Stimulated activated CD4-positive, alpha-beta T cell treated with anti-CD3 and anti-CD28 coated beads, TNF-alpha, amount 100 ng/mL, for 48 hours (primary cell): Measurements from ENCODE around the gene SLC25A25.

Source experiments
- DNase-seq, 3 donors: peaks; one replicate each; pipeline ENCODE4 v3.0.0-alpha.2; 2020; ENCODE audit warnings: low read depth in 3 of 3

The SLC25A25 gene

DNA sequence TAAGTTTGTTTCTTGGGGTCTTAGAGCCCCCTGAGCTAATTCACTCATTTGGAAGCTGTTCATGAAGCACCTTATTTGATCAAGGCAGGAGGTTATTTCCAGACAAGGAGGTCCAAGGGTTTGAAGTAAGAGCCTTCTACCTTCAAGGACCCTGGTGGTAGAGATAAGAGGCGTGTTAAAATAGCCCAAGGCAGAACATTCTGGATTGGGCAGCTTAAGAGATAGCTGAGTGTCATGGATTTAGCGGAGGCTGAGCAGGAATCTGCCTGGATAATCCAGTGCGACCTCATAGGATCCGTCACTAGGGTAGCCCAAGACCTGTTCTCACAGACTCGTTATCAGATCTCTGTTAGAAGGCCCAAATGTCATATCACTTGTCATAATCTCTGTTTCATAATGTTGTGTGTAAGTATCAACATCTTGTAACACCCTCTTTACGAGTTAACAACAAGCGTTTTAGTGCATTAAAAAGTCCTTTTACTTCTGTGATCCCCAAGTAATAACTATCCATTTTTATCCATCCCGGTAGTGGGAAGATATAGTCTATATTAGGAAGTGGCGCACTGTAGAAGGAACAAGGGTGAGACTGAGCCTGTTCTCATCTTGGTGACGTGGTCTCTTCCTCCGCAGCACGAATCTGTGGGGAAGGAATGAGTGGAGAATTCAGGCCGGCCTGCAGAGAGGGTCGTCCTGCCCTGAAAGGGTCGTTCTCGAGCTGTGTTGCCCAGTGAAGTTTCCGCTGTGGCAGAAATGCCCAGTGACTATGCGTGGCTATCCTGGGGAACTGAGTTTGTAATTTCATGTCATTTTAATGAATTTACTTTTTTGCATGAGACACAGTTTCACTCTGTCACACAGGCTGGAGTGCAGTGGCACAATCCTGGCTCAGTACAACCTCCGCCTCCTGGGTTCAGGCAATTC lies 28.8 kb downstream of the SLC25A25 start:
- no peak for DNase-seq

DNA sequence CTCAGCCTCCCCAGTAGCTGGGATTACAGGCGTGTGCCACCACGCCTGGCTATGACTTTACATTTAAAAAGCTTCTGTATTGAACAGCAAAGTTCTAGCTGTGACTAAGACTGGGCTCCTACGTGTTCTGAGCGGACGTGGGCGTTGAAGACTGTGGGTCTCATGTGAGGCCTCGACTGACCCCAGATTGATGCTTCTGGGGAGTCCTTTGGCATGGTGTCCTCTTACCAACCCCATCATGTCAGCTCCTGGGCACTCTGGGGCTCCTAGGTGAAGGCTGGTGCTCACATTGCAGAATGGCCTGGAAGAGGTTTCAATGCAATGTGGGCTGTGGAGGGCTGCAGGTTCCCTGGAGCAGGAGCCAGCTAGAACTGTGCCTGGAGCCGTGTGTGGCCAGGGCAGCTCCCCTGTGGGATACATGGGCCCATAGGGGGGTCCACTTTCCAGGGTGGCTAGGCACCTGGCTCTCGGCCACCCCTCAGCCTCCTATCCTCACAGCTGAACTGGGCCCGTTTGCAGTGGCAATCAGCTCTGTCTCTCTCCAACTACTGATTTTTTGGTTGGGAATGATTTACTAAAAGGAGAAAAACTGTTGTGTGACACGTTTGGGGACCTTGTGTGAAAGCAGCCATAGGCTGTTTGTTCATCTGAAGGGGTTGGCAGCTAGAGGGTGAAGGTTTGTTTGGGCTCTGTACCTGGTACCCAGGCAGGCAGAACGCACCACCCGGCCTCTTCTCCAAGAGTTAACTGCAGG lies 29.7 kb downstream of the SLC25A25 start:
- no peak for DNase-seq

DNA sequence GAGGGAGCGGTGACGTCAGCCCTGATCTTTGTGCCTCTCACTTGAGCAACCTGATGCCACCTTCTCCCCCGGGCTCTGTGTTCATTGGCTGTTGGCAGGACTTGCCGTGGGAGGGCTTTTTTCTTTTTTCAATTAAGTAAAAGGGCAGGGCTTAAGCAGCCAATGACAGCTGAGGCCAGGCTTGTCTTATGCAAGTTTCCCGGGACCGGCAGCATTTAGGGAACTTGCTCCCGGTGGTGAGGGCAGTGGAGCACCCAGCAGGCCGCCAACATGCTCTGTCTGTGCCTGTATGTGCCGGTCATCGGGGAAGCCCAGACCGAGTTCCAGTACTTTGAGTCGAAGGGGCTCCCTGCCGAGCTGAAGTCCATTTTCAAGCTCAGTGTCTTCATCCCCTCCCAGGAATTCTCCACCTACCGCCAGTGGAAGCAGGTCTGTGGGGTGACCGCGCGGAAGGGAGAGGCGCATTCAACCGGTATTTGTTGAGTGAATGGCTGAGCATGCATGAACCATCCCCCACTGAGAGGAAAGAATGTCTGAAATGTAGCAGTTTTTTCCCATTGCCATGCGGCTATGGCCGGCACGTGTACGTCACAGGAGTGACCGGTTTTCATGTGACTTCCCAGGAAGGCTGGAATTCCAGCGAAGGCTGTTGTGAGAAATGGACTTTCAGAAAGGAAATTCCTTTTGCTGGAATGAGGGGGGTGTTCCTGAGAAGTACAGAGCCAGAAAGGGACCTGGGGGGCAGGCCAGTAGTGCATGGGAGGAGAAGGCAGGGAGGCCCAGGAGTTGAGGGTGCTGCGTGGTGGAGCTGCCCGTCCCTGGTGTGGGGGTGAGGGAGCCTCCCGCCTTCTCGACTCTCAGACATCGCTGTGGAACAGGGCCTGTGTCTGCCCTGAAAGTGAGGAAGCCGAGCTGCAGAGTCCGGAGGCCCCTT lies 30.5 kb downstream of the SLC25A25 start:
- peak; percentile 21 to 62 (median 59) for DNase-seq

DNA sequence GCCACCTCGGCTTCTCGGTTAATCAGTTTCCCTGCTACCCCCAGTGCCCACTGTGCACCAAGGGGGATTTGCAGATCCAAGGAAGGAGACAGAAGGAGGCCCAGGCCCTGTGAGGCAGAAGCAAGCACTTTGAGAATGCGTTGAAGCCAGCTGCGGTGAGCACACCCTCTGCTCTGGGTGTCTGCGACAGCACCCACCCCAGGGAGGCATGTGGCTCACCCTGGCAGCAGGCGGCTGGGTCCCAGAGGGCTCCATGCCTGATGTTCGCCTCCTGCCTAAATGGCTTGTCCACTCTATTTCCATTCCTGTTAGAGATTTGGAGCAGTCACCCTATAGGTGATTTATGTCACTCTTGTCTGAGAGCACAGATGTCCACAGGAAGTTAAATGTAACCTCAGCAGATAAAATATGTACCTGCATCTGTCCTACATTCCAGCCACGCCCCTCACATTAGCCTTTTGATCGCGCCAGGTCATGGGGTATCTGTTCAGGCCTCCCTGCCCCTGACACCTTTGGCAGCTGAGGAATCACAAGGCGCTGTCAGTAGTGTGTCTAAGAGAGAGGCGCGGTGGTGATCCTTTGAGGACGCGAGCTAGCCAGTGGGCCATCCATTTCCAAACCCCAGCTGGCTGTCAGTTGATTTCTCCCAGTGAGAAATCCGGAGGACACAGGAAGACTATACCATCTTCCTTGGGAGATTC lies 31.3 kb downstream of the SLC25A25 start:
- DNase-seq = no peak

DNA sequence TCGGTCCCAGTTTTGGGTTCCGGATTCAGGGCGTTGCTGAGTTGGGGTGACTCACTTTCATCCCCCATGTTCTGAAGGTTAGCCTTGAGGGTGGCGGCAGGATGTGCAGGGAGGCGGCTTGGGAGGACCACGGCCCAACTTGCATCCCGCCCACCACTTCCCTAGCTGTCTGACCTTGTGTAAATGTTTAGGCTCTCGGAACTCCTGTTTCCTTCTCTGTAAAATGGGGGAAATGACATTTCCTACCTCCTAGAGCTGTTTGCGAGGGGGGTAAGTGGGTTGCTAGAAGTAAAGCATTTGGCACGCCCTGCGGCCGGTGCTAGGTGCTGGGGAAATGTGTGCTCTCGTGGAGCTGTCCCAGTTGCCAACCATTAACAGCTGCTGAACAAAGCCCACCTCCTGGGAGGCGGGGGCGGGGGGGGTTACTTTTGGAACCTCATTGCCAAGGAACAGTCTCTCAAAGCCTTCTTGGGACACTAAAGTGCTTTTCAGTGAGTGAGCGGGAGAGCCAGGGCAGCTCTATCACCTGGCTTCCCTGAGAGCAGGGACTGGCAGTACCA lies 32.0 kb downstream of the SLC25A25 start:
- DNase-seq = no peak

DNA sequence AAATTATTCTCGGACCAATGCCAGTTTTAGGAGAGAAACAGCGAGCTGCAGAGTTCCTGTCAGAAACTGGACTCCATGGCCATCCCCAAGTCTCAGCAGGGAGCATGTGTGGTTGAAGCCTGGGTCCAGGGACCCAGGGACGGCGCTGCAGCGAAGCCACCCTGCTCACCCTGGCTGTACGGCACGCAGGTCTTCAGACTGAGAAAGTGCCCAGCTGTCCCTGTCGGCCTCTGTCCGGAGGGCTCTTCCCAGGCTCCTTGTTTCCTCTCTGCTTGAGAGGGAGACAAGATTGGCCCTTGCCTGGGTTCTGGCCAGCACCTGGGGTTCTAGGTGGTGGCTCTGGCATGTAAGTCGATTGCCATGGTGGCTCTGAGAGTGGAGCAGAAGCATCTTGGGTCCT lies 32.5 kb downstream of the SLC25A25 start:
- no peak for DNase-seq

DNA sequence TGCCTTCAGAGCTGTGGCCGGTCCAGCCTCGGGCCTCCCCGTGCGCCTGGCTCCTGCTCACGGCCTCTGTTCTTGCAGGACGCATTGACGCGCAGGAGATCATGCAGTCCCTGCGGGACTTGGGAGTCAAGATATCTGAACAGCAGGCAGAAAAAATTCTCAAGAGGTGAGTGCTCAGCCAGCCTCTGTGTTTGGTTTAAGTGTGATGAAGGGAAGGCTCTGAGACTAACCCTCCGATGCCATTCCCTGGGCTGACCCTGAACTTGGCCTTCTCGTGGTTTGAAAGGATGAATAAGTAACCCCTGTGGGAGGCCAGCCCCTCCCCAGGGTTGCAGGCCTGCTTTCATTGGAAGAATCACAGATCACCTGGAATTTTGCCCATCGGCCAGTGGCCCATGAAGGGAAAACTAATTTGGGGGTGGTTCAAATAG lies 33.2 kb downstream of the SLC25A25 start:
- no peak for DNase-seq

DNA sequence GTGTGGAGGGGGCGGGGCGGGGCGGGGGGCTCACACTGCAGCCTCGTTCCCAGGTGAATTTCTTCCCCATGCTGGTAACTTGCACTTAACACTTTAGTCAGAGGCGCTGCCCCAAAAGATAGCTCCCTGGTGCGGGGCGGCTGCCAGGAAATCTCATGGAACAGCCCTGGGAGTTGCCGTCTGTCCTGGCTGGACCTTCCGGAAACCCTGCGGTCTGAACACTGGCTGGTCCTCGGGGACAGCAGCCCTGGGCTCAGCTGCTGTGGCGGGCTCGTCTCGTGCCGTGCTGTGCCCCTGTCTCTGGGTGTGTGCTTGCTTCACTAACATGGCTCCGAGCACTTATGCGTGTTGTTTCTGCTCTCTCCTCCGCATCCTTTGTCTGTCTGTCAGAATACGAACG lies 33.7 kb downstream of the SLC25A25 start:
- no peak for DNase-seq

DNA sequence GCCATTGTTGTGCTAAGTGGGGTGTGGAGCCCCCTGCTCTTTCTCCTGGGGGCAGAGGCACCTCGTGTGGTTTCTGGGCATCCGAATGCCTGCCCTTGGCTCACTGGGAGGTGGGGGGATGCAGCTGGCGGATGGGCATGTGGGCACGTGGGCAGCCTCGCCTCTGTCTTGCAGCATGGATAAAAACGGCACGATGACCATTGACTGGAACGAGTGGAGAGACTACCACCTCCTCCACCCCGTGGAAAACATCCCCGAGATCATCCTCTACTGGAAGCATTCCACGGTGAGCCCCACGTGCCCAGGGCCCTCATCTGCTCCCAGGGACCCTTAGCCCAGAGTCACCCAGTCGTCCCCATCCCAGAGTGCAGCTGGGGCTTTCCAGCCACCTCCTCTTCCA lies 34.2 kb downstream of the SLC25A25 start:
- no peak for DNase-seq

DNA sequence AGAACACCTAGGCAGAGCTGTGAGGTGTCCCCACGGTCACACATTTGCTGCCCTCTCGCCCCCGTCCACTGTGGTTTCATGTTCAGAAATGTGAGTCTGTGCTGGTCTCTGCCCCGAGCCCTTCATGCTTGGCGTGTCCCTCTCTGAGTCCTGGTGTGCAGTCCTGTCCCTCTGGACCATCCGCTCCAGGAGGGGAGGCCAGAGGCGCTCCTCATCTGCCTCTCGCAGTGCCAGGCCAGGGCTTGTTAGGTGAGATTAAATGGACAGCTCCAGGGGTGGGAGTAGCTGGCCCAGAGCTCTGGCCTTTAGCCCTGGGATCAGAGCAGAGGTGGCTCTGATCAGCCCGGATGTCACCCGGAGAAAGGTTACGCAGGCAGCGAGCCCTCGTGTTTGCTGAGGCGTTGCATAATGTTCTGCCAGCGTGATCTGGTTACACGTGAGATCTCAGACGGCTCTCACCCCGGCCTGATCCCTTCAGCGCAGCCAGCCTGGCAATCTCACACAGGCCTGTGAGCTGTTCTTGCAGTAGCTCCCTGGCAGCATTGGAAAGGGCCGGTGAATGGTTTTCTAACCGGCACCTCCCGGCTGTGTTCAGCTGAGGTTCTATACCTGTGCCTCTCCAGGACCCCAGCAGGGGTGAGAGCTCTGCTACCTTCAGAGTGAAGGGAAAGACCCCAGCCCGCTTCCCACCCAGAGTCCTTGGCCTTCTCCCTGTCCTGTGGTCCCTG lies 35.0 kb downstream of the SLC25A25 start:
- no peak for DNase-seq

DNA sequence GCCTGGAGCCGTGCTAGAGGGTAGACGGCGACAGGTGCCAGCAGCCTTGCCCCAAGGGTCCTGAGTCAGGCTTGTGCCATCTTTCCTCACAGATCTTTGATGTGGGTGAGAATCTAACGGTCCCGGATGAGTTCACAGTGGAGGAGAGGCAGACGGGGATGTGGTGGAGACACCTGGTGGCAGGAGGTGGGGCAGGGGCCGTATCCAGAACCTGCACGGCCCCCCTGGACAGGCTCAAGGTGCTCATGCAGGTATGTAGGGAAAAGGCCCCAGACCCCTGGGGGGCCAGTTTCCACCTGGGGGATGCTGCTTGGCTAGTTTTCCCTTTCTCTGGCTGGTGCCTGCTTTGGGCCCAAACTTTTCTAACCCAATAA lies 35.5 kb downstream of the SLC25A25 start:
- DNase-seq = peak in 1 of 3 donors; percentile 34

DNA sequence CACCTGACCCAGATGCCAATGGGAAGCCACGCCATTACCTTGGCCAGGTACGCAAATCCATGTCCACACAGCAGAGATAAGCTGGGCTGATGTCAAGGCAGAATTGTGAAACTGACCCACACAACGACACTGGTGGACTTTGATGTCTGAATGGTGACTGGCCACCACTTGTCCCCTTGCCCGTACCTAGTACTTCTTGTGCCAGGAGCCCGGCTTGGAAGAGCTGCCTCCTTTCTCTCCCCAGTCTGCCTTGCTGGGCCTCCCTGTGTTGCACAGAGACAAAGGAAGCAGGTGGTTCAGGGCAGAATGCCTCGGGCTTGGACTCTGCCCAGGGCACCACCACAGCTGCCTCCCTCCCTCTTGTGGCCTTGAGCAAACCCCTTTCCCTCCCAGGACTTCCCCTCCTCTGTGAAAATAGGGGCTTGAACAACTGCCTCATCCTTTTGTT lies 36.2 kb downstream of the SLC25A25 start:
- no peak for DNase-seq

DNA sequence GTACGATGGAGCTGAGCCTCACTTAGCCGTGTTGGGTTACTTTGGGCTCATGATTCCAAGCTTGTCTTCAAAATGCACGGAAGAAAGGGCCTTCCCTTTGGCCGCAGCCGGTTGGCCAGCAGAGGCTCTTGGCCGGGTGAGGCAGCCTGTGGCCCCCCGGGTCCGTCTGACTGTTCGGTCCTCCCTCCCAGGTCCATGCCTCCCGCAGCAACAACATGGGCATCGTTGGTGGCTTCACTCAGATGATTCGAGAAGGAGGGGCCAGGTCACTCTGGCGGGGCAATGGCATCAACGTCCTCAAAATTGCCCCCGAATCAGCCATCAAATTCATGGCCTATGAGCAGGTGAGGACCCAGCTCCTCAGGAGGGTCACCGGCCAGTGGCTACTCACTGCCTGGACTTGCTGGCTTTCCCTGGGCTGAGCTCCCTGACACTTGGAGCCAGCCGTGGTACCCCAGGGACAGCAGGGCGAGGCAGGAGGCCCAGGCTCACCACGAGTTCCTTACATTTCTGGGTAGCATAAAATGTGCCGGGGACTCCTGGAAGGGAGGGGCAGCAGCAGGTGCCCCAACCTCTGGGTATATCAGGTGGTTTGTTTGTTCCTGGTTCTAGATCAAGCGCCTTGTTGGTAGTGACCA lies 37.6 kb downstream of the SLC25A25 start:
- DNase-seq = no peak

DNA sequence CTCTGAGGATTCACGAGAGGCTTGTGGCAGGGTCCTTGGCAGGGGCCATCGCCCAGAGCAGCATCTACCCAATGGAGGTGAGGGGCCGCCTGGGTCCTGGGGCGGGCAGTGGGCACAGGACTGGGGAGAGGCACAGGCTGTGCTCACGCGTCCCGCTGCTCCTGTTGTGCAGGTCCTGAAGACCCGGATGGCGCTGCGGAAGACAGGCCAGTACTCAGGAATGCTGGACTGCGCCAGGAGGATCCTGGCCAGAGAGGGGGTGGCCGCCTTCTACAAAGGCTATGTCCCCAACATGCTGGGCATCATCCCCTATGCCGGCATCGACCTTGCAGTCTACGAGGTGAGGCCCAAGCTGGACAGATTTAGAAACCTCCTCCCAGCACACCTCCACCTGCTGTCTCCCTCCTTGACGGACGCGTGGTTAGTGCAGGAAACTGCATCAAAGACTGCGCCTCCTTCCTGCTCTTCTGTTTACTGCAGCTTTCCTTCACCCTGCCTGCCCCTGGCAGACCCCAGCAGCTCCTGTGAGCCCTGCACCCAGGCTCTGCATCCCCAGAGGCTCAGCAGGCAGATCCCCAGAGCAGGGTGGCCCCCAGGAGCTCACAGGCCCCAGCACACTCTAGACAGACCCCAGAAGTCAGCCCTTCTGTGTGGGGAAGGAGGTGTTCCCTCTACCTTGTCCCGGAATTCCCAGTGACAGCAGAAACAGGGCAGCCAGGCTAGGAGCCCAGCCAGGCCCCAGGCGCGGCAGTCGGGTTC lies 38.3 kb downstream of the SLC25A25 start:
- DNase-seq = no peak

DNA sequence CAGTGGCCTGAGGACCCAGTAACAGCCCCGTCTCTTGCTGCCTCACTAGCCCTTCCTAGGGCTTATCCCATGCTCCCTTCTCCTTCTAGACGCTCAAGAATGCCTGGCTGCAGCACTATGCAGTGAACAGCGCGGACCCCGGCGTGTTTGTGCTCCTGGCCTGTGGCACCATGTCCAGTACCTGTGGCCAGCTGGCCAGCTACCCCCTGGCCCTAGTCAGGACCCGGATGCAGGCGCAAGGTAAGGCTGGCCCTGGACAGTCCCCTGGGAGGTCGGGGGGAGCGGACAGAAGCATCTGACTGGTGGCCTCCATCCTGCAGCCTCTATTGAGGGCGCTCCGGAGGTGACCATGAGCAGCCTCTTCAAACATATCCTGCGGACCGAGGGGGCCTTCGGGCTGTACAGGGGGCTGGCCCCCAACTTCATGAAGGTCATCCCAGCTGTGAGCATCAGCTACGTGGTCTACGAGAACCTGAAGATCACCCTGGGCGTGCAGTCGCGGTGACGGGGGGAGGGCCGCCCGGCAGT lies 39.0 kb downstream of the SLC25A25 start:
- no peak for DNase-seq

DNA sequence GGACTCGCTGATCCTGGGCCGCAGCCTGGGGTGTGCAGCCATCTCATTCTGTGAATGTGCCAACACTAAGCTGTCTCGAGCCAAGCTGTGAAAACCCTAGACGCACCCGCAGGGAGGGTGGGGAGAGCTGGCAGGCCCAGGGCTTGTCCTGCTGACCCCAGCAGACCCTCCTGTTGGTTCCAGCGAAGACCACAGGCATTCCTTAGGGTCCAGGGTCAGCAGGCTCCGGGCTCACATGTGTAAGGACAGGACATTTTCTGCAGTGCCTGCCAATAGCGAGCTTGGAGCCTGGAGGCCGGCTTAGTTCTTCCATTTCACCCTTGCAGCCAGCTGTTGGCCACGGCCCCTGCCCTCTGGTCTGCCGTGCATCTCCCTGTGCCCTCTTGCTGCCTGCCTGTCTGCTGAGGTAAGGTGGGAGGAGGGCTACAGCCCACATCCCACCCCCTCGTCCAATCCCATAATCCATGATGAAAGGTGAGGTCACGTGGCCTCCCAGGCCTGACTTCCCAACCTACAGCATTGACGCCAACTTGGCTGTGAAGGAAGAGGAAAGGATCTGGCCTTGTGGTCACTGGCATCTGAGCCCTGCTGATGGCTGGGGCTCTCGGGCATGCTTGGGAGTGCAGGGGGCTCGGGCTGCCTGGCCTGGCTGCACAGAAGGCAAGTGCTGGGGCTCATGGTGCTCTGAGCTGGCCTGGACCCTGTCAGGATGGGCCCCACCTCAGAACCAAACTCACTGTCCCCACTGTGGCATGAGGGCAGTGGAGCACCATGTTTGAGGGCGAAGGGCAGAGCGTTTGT lies 39.6 kb downstream of the SLC25A25 start:
- DNase-seq = no peak

DNA sequence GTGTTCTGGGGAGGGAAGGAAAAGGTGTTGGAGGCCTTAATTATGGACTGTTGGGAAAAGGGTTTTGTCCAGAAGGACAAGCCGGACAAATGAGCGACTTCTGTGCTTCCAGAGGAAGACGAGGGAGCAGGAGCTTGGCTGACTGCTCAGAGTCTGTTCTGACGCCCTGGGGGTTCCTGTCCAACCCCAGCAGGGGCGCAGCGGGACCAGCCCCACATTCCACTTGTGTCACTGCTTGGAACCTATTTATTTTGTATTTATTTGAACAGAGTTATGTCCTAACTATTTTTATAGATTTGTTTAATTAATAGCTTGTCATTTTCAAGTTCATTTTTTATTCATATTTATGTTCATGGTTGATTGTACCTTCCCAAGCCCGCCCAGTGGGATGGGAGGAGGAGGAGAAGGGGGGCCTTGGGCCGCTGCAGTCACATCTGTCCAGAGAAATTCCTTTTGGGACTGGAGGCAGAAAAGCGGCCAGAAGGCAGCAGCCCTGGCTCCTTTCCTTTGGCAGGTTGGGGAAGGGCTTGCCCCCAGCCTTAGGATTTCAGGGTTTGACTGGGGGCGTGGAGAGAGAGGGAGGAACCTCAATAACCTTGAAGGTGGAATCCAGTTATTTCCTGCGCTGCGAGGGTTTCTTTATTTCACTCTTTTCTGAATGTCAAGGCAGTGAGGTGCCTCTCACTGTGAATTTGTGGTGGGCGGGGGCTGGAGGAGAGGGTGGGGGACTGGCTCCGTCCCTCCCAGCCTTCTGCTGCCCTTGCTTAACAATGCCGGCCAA lies 40.4 kb downstream of the SLC25A25 start:
- no peak for DNase-seq
